HG03432 (cell line): ENCODE results near the gene VWA3B.

Experiments used
- ATAC-seq: cut with Tn5 transposase; IDR thresholded peaks from one replicate; pipeline ENCODE4 v1.9.1; 2021; ENCODE audit warnings: mild to moderate bottlenecking, moderate library complexity; ENCODE audit not compliant: unreplicated experiment

VWA3B gene

DNA sequence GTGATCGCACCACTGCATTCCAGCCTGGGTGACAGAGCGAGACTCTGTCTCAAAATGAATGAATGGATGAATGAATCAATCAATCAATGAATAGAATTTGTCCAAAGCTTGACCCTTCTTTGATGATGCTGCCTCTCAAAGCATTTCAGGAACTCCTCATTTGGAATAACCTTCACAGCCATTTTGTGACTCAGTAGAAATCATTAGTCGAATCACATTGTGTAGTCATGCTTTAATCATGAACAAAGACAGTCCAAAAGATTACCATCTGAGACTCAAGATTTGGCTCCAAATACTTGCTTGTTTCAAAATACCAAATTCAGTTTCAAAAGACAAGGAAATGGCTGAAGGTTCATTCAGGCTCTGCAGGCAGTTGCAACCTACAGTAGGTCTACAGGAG is 83.1 kb downstream of the VWA3B start:
- ATAC-seq: no peak

DNA sequence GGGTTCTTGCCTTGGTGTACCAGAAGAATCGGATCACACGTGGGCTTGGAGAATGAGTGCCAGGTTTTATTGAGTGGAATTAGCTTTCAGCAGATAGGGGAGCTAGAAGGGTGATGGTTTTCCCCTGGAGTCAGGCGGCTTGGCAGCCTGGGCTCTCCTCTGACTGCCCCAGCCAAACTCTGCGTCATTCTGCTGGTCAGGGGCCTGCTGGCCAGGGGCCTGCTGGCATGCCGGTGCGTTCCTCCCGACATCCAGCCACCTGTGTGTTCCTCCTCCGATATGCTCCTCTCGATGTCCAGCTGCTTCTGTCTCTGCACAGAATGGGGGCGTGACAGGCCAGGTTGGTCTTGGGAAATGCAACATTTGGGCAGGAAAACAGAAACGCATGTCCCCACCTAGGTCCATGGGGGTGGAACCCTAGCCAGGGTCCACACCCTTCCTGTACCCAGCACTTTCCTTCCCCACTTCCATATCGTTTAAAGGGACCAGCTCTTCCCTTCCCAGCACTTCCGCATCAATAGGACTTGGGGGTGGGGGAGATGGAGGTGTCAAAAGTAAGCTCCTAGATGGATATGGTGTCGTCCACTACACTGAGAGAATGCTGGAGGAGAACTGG is 85.3 kb downstream of the VWA3B start:
- no peak for ATAC-seq

DNA sequence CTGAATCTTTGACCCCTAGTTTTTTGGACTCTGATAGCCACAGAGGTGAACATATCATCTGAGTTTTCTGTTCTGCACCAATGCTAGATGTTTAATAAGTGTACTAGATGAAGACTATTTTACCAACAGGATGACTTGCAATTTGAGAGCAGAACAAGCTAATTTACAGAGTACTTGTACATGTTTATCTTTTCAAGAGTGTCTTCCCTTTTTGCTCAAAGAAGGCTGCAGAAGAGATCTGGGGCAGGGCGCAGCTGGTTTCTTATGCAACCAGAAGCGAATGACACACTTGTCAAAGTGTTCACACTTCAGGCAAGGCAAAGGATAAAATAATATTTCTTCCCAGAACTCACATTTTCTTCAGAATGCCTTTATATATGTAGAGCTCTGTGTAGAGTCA is 86.0 kb downstream of the VWA3B start:
- no peak for ATAC-seq

DNA sequence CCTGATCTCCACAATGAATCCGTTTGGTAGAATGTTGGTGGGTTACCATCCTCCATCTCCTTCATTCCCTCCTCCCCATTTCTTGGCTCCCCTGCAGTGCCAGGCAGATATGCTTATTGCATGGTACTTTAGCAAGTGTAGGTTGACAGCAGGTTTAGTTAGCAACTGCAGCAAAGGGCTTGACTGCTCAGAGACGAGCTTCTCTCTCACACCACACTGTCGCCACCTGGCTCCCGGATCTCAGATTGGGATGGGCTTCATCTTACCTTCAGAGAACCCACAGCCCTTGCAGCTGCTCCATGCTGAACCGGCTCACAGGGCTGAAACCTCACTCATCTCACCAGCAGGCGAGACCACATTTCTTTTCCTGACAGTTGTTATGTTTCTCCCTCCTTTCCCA is 88.8 kb downstream of the VWA3B start:
- ATAC-seq: no peak

DNA sequence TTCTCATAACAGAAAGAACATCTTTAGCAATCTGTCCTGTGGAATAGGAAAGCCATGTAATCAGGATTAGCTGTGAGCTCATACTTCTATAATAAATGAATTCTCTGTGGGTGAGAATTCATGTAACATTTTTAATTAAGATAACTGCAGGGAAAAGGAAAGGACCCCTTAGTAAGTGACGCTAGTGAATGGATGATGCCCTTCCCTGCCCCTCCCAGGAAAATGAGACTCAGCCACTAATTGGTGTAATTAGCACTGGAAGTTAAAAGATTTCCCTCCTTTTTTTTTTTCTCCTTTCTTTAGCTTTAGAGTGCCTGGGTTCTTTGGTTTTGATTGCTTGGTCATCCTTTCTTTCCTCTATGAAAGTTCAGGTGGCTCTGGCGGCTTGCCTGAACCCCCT is 90.3 kb downstream of the VWA3B start:
- no peak for ATAC-seq

DNA sequence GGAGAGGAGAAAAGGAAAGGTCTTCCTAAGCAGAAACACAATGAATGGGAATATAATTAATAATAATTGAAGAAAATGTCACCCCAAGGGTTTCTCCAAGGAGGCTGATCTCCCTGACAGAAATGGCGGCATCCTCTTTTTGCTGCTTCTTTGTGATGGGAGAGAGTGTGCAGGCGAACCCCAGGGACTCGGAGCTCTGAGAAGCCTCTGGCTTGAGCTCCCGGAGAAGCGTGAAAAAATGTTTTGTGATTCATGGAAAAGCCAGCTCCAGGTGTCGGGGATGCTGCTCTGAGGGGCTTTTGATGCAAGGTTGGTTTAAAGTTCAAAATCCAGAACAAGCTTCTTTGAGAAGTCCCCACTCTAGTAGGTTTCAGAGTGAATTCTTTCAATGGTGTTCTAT is 91.0 kb downstream of the VWA3B start:
- ATAC-seq: no peak

DNA sequence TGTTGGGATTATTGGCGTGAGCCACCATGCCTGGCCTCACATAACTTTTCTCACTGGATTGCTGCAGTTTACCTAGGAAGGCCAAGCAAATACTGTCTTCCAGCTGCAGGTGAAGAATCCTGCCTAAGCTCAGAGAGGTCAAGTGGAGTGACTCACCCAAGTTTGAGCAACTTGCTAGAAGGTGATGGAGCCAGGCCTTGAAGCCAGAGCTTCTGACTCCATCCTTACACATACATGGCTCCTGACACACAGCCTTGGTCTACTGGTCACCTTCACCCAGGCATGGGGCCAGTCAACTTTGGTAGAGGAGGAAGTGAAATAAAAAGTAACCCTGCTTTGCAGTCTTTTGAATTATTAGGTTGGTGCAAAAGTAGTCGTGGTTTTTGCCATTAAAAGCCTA is 93.5 kb downstream of the VWA3B start:
- no peak for ATAC-seq

DNA sequence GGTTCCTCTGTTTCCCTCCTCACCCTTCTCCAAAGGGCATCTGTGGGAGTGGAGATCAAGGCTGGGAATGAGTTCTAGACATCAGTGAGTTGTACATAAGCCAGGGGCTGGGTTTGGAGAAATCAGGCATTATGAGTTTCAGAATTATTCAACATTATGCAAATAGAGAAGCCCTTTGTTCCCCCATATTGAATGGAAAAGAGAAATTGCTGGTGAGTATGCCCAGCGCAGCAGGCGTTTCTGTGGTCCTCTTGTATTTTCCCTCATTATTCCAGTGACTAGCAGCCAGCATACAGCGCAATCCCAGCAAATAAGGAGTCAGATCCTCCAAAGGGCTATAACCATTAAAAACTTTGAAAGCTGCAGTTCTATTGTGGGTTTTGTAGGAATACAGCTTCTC is 94.4 kb downstream of the VWA3B start:
- ATAC-seq: no peak

DNA sequence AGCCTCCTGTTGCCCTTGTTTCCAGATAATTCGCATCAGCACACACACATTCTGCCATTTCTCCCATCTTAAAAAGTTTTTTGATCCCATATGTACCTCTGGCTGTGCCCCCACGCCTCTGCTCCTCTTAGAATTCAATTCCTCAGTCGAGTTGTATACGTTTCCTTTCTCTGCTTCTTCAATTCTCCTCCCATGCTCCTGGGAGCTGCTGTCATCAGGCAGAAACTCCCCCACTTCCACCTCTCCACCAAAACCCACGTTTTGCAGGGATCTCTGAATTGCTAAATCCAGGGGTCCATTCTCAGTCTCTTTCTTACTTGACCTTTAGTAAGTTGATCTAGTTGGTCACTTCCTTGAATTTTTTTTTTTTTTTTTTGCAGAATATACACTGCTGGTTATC is 98.8 kb downstream of the VWA3B start:
- no peak for ATAC-seq

DNA sequence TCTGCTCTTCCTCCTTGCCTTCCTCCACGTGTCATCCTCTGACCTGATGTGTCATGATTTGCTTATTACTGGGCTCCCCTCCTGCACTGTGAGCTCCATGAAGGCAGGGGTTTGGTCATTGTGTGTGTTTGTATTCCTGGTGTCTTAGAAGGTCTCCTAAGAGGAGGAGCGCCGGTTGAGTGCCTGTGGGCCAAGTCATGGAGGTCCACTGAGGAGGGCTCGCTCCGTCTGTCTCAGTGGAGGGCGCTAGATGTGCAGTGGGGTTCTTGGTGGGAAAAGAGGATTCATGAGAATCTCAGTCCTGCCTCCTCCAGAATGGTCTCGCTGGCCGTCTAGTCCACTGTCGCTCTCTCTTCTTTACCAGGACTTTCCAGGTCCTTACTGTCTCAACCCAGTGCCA is 100.2 kb downstream of the VWA3B start:
- no peak for ATAC-seq

DNA sequence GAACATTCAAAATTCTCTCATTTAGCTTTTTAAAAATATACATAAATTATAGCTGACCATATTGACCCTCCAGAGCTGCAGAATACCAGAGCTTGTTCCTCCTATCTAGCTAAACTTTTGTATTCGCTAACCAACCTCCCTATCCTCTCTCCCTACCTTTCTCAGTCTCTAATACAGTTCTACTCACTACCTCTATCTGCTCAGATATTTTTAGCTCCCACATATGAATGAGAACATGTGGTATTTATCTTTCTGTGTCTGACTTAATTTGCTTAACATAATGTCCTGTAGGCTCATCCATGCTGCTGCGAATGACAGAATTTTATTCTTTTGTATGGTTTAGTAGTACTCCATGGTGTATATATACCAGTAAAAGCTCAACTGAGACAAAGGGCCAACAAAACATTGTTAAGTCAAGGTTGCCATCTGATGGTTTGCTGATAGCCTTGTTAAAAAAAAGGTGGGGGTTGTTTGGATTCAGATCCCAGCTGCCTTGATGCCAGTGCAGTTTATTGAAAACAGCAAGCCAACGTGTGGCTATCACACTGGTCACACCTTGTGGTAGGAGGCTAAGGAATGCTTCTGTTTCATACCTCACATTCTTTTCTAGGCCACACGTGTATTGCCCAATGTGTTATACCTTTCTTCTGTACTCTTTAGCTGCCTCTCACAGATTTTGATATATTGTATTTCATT is 101.5 kb downstream of the VWA3B start:
- ATAC-seq: no peak

DNA sequence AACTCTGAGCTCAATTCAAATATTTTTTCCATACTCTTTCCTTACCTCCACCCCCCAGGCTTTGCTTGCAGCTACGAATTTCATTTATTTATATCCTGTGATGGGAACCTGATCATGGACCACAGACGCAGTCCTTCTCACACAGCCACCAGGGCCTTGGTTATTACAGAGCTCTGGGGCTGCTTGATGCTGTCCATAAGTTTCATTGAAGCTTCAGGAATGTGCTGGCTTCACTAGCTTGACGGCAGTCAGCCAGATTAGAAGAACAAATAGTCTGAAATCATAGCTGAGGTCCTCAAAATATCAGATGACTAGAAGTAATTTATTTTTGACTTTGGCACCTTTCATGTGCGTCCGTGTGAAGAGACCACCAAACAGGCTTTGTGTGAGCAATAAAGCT is 104.9 kb downstream of the VWA3B start:
- no peak for ATAC-seq

DNA sequence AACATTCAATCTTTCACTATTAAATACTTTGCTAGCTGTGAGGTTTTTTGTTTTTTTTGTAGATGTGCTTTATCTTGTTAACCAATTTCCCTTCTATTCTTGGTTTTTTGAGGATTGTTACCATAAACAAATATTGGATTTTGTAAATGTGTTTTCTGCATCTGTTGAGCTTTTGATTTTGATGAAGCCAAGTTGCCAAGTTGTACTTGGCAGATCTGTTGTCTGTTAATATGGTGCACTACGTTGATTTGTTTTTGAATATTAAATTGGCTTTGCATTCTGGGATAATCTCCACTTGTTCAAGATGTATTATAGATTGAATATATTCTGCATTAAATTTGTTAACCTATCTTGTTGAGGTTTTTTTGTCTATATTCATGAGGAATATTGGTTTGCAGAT is 114.6 kb downstream of the VWA3B start:
- no peak for ATAC-seq

DNA sequence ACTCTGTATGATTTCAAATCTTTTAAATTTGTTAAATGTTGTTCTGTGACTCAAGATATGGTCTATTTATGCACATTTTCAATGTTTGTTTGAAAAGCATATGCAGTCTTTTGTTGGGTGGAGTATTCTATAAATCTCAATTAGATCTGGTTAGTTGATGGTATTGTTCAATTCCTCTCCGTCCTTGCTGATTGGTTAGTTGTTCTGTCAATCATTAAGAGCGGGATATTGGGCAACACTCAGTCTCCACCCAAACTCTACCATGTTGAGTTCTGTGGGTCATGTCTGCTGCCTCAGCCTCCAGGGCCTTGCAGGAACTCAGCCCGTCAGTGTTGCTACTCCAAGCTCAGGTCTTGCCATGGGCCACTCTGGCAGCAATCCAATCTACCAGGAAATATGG is 118.9 kb downstream of the VWA3B start:
- ATAC-seq: no peak

DNA sequence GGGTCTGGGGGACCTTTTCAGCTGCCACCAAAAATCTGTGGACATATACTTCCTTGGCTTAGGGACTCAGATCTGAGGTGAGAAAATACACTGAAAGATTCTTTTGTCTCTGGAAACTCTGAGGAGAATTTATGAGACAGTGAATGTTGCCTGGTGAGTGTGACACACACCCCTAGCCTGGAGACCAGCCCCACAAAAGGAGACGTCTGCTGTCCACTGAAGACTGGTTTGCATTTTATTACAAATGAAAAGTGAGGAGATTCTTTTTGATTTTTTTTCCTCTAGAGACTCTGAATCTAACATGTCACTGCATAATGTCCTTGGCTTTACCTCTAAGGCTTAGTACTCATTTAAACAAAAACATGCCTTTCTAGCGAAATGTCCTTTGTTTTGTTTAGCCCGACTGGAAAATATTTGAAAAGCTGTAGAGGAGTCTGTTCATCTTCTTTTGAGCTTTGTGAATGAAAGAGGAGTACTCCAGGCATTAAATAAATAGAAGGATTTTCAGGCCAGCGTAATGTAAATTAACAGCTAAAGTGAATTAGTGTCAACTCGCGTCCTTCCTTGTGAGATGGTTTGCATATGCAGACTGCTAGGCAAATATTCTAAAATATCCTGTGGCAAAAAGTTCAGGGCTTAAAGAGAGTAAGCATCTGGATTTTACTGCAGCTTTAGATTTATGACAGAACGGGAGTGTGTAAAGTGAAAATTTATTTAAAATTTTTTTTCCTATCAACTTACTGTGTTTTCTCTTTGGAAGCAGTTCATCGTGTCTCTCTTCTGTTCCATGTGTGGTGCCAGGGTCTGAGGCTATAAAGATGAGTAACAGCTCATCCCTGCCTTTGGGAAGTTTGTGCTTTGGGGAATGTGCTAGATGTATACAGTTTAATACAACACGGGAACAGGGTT is 125.4 kb downstream of the VWA3B start:
- no peak for ATAC-seq

DNA sequence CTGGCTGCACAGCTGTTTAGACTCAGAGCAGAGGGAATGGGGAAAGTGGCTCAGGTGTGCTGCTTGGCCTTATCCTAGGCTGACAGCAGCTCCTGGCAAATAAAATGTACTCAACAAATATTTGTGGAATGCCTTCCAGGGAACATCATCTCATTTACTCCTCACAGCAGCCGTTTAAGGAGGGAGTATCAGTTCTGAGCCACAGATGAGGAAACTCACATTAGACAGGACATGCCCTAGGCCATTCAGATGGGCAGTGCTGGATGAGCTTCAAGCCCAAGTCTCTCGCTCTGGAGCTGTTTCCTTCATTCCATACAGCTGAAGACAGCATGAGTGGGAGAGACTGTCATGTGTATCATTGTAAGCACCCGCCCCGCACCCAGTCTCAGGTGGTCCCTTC is 129.6 kb downstream of the VWA3B start:
- ATAC-seq: no peak

DNA sequence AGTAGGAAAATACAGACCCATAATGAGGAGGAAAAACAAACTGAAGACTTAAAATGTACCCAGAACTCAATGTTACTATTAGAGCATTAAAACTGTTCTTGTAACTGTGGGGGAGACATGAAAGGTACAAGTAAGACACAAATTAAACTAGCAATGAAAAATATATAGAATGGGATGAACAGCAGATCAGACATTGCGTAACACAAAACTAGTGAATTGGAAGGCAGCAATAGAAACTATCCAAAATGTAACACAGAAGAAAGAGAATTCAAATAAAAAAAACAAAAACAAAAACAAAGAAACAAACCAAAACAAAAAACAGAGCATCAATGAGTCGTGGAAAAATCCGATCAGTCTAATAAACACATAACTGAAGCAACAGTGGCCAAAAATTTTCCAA is 132.2 kb downstream of the VWA3B start:
- ATAC-seq: no peak

DNA sequence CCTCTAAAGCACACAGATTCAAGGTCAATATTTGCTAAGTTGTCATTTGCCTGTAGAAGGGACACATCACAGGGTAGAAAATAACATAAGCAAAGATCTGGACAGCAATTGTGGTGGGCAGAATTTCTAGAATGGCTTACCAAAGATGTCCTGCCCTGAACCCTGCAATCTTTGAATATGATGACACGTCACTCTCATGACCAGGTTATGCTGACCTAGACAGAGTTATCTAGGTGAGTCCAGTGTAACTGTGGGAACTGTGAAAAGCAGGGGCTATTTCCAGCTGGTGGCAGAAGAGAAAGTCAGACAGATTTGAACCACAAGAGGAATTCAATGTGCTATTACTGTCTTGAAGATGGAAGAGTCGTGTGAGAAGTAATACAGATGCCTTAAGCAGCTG is 147.0 kb downstream of the VWA3B start:
- ATAC-seq: no peak

DNA sequence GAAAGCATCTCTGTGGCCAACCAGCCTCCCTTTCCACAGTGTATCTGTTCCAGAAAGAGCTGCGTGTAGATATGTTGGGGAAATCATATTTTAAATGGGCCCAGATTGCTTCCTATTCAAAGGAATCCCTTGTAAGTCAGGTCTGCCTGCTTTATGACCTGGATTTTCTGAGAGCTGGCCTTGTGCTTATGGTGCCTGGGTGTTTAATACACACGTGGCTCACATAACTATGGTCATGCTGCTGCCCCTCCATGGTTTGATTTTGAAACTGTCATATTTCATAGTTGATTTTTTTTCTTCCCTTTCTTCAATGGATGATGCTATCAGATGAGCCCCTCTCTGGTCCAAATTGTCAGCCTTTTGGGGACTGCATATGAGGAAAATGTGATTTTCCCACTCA is 147.8 kb downstream of the VWA3B start:
- no peak for ATAC-seq

DNA sequence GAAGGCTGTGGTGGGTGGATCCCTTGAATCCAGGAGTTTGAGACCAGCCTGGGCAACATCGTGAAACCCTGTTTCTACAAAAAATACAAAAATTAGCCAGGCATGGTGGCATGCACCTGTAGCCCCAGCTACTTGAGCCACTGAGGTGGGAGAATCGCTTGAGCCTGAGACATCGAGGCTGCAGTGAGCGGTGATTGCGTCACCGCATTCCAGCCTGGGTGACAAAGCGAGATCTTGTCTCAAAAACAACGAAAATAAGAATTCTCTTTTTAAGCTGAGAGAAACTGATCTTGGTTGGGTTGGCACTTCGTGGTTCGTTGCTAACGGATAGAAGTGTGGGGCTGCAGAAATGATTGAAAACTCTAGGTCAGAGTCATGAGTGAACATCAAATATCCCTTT is 150.0 kb downstream of the VWA3B start:
- ATAC-seq: no peak

DNA sequence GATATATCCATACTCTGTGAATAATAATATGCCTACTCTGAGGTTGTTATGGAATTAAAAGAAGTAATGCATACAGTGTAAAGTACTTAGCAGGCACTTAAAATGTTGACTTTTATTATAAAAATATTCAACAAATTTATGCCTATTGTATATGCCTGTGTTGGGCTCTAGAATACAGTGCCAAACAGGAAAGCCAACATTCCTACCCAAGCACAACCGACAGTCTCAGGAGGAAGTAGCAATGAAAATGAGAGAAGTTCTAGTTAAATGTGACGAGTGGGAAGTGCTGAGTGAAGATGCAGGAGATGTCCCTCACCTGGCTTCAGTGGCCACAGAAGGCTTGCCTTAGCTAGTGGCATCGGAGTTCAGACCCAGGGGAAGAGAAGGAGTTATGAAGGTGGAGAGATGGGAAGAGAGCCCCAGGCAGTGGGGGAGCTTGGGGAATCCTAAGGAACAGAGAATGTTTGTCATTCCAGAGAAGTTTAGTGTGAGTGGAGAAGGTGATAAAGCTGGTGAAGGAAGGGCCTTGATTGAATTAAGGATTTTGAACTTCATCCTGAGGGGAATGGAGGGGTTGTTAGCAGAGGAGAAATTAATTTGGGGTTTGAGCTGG is 153.9 kb downstream of the VWA3B start:
- ATAC-seq: no peak

DNA sequence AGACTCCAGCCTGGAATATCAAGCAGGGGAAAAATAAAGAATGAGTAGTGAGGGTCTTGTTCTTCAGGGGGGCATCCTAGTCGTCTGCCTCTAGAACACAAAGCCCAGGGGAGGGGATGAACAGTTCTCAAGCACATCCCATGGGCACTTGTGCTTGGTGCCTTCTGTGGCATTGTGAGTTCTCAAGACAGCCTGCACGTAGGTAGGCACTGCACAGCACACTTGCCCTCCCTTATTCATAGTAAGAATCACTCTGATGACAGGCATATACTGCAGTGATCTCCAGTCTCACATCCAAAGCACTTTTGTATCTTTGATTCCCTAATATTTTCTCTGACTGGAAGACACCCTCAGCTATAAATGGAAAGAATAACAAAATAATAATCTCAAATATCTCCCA is 154.6 kb downstream of the VWA3B start:
- ATAC-seq: no peak
